Heart right ventricle (tissue), 16 donors: ENCODE measurements around the gene MAP3K7. TPM values are rescaled to one million over a fixed set of nuclear protein-coding genes. Genes with fewer than 3 reads are reported as not detected.

Source experiments
- ATAC-seq, 8 donors: fragments of 200-7000 bp; cut with Tn5 transposase; one replicate each; pipeline ENCODE4 v1.9.1; 2020; ENCODE audit warnings: mild to moderate bottlenecking in 8 of 8, moderate library complexity in 8 of 8, moderate number of reproducible peaks in 1 of 8
- DNase-seq, 2 donors: peaks; one replicate each; pipeline ENCODE4 v3.0.0-alpha.2; 2020
- H3K27ac ChIP-seq, 10 donors: fragments of 200-600 bp; sonication (generic) in 2 of 10; one replicate each; pipeline versions ENCODE4 v1.5.0 to v1.8.0; 2020 to 2022; ENCODE audit warnings: mild to moderate bottlenecking in 3 of 10
- H3K27me3 ChIP-seq, 7 donors: fragments of 200-600 bp; one replicate each; pipeline ENCODE4 v1.8.0; 2021 to 2022; ENCODE audit warnings: mild to moderate bottlenecking in 2 of 7
- H3K36me3 ChIP-seq, 9 donors: fragments of 200-600 bp; sonication (generic) in 1 of 9; one replicate each; pipeline versions ENCODE4 v1.5.0 to v1.8.0; 2020 to 2022; ENCODE audit warnings: mild to moderate bottlenecking in 2 of 9
- H3K4me1 ChIP-seq, 9 donors: fragments of 200-600 bp; sonication (generic) in 1 of 9; one replicate each; pipeline versions ENCODE4 v1.5.0 to v1.8.0; 2020 to 2022; ENCODE audit warnings: mild to moderate bottlenecking in 4 of 9
- H3K4me3 ChIP-seq, 10 donors: fragments of 200-600 bp; sonication (generic) in 2 of 10; one replicate each; pipeline versions ENCODE4 v1.5.0 to v1.8.0; 2020 to 2022; ENCODE audit warnings: mild to moderate bottlenecking in 7 of 10, moderate library complexity in 2 of 10
- H3K9me3 ChIP-seq, 11 donors: fragments of 200-600 bp in 10 of 11; sonication (generic) in 2 of 11; one replicate each; pipeline versions ENCODE4 v1.5.0 to v1.8.0; 2013 to 2022; ENCODE audit warnings: mild to moderate bottlenecking in 2 of 11, control low read depth in 1 of 11, moderate library complexity in 1 of 11
- CTCF ChIP-seq, 9 donors: fragments of 200-600 bp; sonication (generic) in 2 of 9; IDR thresholded peaks; one replicate each; pipeline versions ENCODE4 v1.5.0 to v1.8.0; 2021 to 2022; ENCODE audit warnings: antibody characterized with exemption in 9 of 9, mild to moderate bottlenecking in 5 of 9, moderate library complexity in 1 of 9
- WGBS, 2 donors: extraction: QIAGEN DNeasy Blood & Tissue Kit; methylation state at CpG; one replicate each; pipeline ENCODE4 v1.1.7; 2013; ENCODE audit warnings: inconsistent platforms in 1 of 2; 5-methylcytosine and 5-hydroxymethylcytosine counted together
- intact Hi-C, 10 donors: fragments of 100-400 bp; cut with DNase I; formaldehyde crosslinking; loops; one replicate each; pipeline versions ENCODE4 v1.11.1 to v1.14.2; 2022
- polyA plus RNA-seq, 2 donors: library from polyadenylated mRNA; stranded (reverse); fragments of 200-250 nt; gene quantifications; one replicate each; pipeline ENCODE4 v1.2.3, GENCODE V29; 2013
- total RNA-seq, 10 donors: library from RNA; stranded (reverse); fragmentation: NEBNext Ultra II Directional in 3 of 10; extraction: Animal tissue kit (Norgen Biotek cat#: 25700) in 3 of 10; gene quantifications; one replicate each; pipeline versions ENCODE4 v1.2.1 to v1.2.4, GENCODE V29; 2021 to 2023
- donor health status: Arrhythmogenic right ventricular cardiomyopathy.
- donor health status: ischemic (EF 13 %, LVEDD 7.1; RV severe dilation, severe dysfunction).
- donor health status: healthy with polysubstance abuse.
- donor health status: DM: no; HTN: yes; CAD: no.
- donor health status: DM: no; HTN: no; CAD: no.
- donor health status: ischemic (EF 25% LVEDD 6.9; RV normal size, moderate dysfunction).
- donor health status: ischemic (EF 25% LVEDD 5.7; RV mildly dilated, moderate dysfunction).
- donor health status: healthy.
- donor health status: DM: yes; HTN: yes; CAD: no.
- donor health status: Ischemic cardiomyopathy.
- donor health status: ischemic (EF 35%, LVEDD 5.7; RV mildly dilated, moderate dysfunction).
- donor health status: nonischemic (EF 11% LVEDD 7.7; RV severe dilation, severe dysfunction).
- donor health status: DM: yes; HTN: yes; CAD: no.
- donor health status: PGD.
- donor health status: ischemic (EF 29% LVEDD 5.4; RV normal size, mild dysfunction).
- donor health status: nonischemic (EF 23%, LVEDD 6.1; RV moderate dilation, normal function).

The MAP3K7 gene
- total and polyA plus RNA-seq, 12 donors = 7.5 to 29.3 (median 20.1) TPM

- Histone ChIP-seq H3K4me1 (peaks cover 0 to 7% (median 0%) of the 10 kb centered on the region in 9 donors), H3K36me3 (peaks cover 0 to 100% (median 67%) of the 10 kb centered on the region in 9 donors), H3K27ac (no peak overlapping the region), H3K4me3 (no peak overlapping the region), H3K27me3 (no peaks in the 10 kb centered on the region), H3K9me3 (no peaks in the 10 kb centered on the region)
- DNase-seq (no peak), ATAC-seq (no peak)
- WGBS, 2 donors = 93 to 95% methylated on average over 2 of the region's 2 CpGs
- no peak for TF ChIP-seq CTCF (IDR thresholded peaks at IDR 0.05)
- intact Hi-C loops = no loop called here
Measured at GRCh38 chr6:90547991-90548390, 38.9 kb downstream of the MAP3K7 start.

GRCh38 chr6:90547079-90547478 lies 39.8 kb downstream of the MAP3K7 start:
- 65 to 76% methylated on average over 4 of the region's 4 CpGs for WGBS, 2 donors
- TF ChIP-seq CTCF (IDR thresholded peaks at IDR 0.05) = no peak
- H3K4me1 ChIP-seq = peaks cover 0 to 7% (median 0%) of the 10 kb centered on the region in 9 donors
- H3K27ac ChIP-seq = no peak overlapping the region
- DNase-seq (no peak), ATAC-seq (no peak)
- H3K4me3 ChIP-seq = no peak overlapping the region
- intact Hi-C loops = no loop called here
- H3K27me3 ChIP-seq = no peaks in the 10 kb centered on the region
- H3K36me3 ChIP-seq = peaks cover 0 to 100% (median 58%) of the 10 kb centered on the region in 9 donors
- no peaks in the 10 kb centered on the region for H3K9me3 ChIP-seq

- no peak overlapping the region for H3K4me3 ChIP-seq
- no peak for ATAC-seq
- no peak overlapping the region for H3K27ac ChIP-seq
- intact Hi-C loops = no loop called here
- no peaks in the 10 kb centered on the region for H3K9me3 ChIP-seq
- H3K4me1 ChIP-seq = peaks cover 0 to 7% (median 0%) of the 10 kb centered on the region in 9 donors
- no peaks in the 10 kb centered on the region for H3K27me3 ChIP-seq
- H3K36me3 ChIP-seq = peaks cover 0 to 100% (median 42%) of the 10 kb centered on the region in 9 donors
- WGBS, 2 donors = 90 to 96% methylated on average over 3 of the region's 3 CpGs
- no peak for DNase-seq
- no peak for TF ChIP-seq CTCF (IDR thresholded peaks at IDR 0.05)
Measured at GRCh38 chr6:90545448-90545847, 41.4 kb downstream of the MAP3K7 start.

GRCh38 chr6:90544741-90545140 lies 42.1 kb downstream of the MAP3K7 start:
- Histone ChIP-seq H3K36me3 (peaks cover 0 to 100% (median 35%) of the 10 kb centered on the region in 9 donors), H3K9me3 (no peaks in the 10 kb centered on the region), H3K27me3 (no peaks in the 10 kb centered on the region), H3K4me3 (no peak overlapping the region), H3K4me1 (peaks cover 0 to 7% (median 0%) of the 10 kb centered on the region in 9 donors), H3K27ac (no peak overlapping the region)
- intact Hi-C loops = no loop called here
- no peak for TF ChIP-seq CTCF (IDR thresholded peaks at IDR 0.05)
- no peak for DNase-seq
- 98% methylated on average over 4 of the region's 4 CpGs for WGBS, 2 donors
- no peak for ATAC-seq
